ENCODE results near the gene TREM2.
A peak's percentile ranks its signal among the peaks of the same experiment; 100 is the strongest.
"Not testable (repeated sequence)": the region's sequence is repeated elsewhere in the genome, so short reads cannot be mapped to it uniquely, and the experiment has no call there.

TREM2 gene

DNA sequence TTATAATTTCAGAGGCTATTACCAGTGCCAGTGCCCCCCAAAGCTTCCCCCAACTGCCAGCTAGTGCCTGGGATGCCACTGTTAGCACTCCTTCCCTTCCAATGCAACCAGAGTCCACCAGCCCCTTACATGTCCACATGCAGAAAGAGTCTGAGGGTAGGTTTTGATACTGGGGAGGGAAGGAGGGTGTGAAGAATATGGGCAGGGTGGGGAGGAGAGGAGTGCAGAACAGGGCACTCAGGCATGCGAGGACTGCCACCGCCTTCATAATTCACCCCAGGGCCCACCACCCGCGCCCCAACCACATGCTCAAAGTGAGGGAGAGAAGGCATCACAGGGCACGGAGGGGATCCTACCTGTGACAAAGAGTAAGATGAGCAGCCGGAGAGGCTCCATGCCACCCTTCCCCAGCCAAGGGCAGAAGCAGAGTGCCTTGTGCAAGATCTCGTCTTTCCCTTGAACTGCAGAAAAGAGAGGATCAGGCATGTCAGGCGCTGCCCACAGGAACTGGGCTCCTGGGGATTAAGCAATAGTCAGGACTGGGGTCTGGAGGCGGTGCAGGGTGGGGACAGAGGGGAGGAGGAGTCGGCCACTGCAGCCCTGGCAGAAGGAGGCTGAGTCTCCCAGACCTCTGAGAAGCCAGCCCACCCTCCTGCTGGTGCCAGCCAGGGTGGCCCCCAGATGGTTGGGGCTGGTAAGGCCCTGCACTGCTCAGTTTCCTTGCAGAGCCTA is at the start of gene TREM2:
TSS of gene TREM2 (minus strand) at position 430 of the 732 bp plus-strand sequence. CDS start at position 396, 34 bp downstream.
- no peak for DNase-seq (ENCODE audit: low spot score)

DNA sequence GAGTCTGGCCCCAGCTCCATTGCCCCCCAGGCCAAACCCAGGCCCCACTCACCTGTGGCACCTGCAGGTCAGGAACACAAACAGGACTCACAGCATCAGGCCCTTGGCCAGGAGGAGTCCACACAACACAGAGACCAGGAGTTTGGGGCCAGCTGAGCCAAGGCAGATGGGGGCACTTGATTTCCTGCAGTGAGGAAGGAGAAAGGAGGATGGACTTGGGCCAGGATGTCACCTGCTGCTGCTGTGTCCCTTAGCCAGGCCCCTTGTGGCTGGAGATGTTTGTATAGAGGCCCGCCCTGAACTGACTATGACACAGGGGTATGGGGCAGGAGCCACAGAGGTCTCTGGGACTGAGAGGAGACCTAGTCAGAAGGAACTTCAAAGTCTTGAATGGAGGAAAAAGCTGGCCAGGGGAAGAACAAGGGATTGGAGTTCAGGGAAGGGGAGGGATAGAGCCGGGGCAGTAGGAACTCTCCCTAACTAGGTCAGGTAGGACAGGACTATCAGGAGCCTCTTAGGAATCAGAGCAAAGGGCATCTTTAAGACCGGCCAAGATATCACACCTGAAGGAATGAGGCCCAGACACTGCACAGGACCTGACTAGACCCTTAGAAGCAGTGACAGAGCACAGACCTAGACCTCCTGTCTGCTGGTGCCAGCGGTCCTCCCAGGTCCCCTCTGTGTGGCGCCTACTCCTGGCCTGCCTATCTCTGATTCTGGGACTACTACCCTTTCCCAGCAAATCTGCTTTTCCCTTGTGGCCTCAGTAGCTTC is 46.8 kb upstream of the TREM2 start:
- DNase-seq (ENCODE audit: low spot score) = no peak

- DNase-seq (ENCODE audit: low spot score) = no peak
These were observed 45.7 kb upstream of the TREM2 start for GRCh38 chr6:41208439-41209106.

DNA sequence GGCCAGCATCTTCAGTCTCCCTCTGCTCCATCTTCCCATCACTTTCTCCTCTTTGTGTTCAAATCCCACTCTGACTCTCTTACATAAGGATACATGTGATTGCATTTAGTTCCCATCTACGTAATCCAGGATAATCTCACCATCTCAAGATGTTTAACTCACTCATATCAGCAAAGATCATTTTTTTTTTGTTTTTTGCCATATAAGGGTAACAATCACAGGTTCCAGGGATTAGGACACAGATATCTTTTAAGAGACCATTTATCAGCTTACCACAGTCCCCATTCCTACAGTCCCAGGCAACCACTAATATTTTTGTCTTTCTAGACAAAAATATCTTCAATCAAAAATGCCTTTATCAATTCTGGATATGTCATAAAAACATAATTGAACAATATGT is 41.2 kb upstream of the TREM2 start:
- DNase-seq (ENCODE audit: low spot score) = no peak

GRCh38 chr6:41201764-41202173 is 38.9 kb upstream of the TREM2 start:
- no peak for DNase-seq (ENCODE audit: low spot score)

- peak; percentile 22 for DNase-seq (ENCODE audit: low spot score)
These were observed 38.2 kb upstream of the TREM2 start, which contains the start of gene TREML2 for GRCh38 chr6:41200901-41201763. Gene TREML2 (minus strand): TSS chr6:41201149. CDS start chr6:41201008, 141 bp downstream.

DNA sequence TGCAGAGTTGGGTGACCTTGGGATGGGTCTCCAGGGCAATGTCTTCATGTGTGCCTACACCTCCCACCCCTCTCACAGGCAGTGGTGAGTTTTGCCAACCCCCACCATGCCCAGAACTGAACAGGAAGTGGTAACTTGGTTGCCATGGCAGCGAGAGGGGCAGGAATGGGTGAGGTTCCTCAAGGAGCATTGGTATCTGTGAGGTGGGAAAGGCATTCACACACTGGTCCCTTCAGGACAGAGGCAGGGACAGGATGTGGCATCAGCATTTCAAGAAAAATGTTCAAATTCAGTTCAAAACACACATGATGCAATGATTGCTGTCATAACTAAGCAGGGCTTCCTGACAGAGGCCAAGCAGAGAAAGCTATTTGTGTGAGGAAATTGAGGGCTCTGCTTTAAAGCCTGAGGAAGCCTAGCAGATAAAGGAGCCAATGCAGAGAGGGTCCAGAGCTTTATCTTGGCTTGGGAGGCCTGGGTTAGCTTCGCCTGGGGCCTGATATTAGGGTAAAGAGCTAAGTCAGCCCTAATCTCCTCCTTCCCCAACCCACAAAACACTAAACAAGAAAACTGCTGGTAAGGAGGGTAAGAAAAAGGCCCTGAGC is 37.5 kb upstream of the TREM2 start:
- DNase-seq (ENCODE audit: low spot score) = peak; percentile 81

DNA sequence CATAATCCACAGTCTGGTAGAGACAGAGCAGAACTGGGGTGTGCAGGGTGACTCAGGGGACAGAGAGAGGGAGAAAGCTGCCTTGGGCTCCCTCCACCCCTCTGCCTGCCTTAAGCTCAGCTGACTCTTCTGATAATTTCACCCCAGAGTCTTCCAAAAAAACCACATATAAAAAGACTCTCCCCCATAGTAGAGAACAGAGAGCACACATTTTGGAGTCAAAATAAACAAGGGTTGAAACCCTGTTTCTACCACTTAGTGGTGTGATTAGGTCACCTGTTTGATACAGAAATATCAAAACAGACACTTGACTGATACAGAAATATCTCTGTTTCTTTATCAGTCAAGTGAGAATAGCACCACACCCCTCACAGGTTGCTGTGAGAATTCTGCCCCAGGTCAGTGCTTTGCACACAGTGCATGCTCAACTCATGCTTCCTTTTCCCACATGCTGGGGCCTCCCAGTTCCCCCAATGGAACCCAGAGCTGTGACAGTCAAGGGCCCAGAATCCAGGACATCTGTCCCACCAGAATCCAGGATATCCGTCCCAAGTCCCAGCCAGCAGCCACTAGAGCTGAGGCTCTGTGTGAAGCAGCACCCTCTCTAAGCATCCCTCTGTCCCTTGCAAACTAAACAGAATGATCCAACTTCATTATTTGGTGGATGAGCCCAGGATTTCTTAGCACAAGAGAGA is 36.8 kb upstream of the TREM2 start:
- DNase-seq (ENCODE audit: low spot score) = peak; percentile 30

DNA sequence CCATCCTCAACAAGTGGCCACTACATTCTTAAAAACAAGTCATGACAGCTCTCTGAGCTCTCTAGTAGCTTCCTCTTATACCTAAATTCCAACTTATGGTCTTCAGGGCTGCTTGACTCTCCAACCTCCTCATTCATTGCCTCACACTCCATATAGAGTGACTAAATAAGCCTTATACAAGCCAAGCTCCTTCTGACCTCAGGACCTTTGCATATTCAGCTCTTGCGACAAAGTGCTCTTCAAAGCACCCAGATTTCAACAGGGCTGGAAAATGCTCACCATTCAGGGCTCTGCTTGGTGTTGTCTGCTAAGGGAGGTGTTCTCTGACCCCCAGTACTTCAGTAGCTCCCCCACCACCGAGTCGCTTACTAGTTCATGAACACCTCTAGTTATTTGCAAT is 34.3 kb upstream of the TREM2 start:
- DNase-seq (ENCODE audit: low spot score) = no peak

DNA sequence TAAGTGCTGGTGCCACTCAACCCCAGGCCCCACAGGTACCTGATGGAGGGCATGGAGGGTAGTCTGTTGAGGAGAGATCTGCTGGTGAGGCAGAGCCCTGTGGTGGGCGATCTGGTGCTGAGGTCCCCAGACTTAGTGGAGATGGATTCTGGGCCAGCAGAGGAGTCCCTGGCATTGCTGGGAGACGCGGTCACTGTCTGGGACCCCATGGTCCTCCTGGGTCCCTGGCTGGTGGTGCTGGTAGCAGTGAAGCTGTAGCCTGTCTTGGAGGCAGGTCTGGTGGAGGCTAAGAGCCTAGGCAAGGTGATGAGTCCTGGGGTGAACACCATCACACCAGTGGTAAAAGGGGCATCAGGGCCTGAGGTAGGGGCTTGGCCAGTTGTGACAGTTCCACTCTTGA is 31.5 kb upstream of the TREM2 start:
- DNase-seq (ENCODE audit: low spot score) = no peak

DNA sequence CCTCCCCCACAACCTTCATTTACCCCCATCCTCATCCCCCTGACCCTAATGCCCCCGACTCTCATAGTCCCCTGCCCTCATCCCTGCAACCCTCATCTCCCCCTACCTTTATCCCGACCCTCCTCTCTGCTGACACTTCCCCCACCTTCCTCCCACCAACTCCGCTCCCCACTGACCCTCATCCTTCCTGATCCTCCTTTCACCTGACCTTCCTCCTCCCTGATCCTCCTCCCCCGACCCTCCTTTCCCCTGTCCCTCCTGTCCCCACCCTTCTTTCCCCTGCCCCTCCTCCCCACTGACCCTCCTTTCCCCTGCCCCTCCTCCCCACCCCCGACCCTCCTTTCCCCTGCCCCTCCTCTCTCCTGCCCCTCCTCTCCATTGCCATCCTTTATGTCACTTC is 31.0 kb upstream of the TREM2 start:
- DNase-seq (ENCODE audit: low spot score) = no peak

- no peak for DNase-seq (ENCODE audit: low spot score)
These were observed 30.3 kb upstream of the TREM2 start for GRCh38 chr6:41193171-41193734.

DNA sequence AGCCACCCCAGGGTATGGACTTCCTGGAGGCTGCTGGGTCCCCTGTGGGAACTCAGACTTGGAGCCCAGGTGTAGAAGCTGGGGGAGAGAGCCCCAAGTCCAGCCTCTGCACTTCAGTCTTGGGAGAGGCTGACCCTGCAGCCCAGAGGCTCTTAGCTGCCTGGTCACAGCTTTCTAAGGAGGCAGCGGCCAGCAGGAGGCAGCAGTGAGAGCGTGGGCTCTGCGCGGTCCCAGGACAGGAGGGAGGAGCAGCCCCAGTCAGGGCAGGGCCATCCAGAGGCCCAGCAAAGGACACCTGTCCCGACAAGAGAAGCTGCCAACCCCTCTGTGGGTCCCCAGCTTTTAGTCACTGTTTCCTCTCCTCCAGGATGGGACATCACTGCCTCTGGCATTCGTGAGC is 28.7 kb upstream of the TREM2 start:
- DNase-seq (ENCODE audit: low spot score) = peak; percentile 13

DNA sequence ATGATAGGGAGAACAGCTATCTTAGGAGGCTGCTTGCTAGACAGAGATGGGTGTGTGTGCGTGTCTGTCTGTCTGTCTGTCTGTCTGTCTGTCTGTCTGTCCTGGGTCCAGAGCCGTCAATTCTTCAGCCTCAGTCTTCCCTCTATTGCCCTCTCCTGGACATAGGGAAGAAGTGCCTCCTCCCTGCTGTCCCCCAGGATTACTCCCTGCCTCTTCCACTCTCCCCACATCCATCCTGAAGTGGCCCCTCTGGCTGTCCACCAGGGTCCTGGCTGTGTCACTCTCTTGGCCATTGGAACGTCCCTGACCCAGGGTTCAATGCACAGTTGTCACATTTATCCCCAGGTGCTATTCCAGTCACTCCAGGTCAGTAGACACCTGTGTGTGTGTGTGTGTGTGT is 27.9 kb upstream of the TREM2 start:
- DNase-seq (ENCODE audit: low spot score) = no peak

GRCh38 chr6:41189967-41190366 is 27.1 kb upstream of the TREM2 start:
- no peak for DNase-seq (ENCODE audit: low spot score)

GRCh38 chr6:41189046-41189445 is 26.1 kb upstream of the TREM2 start:
- not testable (repeated sequence) for DNase-seq (ENCODE audit: low spot score)

GRCh38 chr6:41187924-41188886 is 25.3 kb upstream of the TREM2 start:
- DNase-seq (ENCODE audit: low spot score) = no peak

- no peak for DNase-seq (ENCODE audit: low spot score)
These were observed 23.2 kb upstream of the TREM2 start for GRCh38 chr6:41186031-41186562.

DNA sequence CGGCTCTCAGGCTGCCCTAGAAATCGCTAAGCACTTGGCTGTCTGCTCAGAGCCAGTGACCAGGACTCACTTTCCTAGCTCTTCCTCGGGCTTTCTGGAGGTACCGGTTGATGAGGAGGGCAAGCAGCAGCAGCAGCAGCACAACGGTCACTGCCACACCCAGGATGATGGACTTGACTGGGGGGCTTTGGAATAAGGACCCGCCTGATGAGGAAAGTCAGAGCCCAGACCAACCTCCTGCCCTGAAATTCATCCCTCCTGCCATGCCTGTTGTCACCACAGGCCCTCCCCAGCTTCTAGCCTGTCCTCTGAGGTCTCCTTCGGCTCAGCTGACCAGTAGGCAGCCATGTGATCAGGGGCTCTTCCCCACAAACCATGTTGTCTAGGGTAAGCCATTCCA is 21.8 kb upstream of the TREM2 start:
- DNase-seq (ENCODE audit: low spot score) = no peak
